ENCODE results near the gene IL12RB2. TPM values are rescaled to one million over a fixed set of nuclear protein-coding genes. Genes with fewer than 3 reads are reported as not detected.
A peak's percentile ranks its signal among the peaks of the same experiment; 100 is the strongest.

The IL12RB2 gene
- total RNA-seq, 1 donor from 2014 or later = 0.06 TPM

- Histone ChIP-seq H2AFZ (replicated peaks) (no peak overlapping the region), H3F3A (ENCODE audit: low read depth) (no peaks in the 10 kb centered on the region), H3K27me3 (no peaks in the 10 kb centered on the region), H3K9ac (no peak overlapping the region), H3K4me2 (no peak overlapping the region), H3K36me3 (no peaks in the 10 kb centered on the region), H3K9me3 (ENCODE audit: low read depth) (peaks cover 5% of the 10 kb centered on the region), H3K79me2 (ENCODE audit: low read depth) (no peaks in the 10 kb centered on the region), H4K20me1 (ENCODE audit: low read depth) (no peaks in the 10 kb centered on the region), H3K27ac (no peak overlapping the region), H3K4me1 (no peaks in the 10 kb centered on the region), H3K4me3 (no peak overlapping the region)
- Mint-ChIP-seq H3K36me3 (peaks cover 21% of the 10 kb centered on the region), H3K9me3 (peaks cover 34% of the 10 kb centered on the region), H3K27ac (no peak overlapping the region), H3K4me3 (no peak overlapping the region), H3K4me1 (no peaks in the 10 kb centered on the region), H3K27me3 (ENCODE audit: insufficient read depth, low read depth) (no peaks in the 10 kb centered on the region)
- no peak for TF ChIP-seq EZH2phosphoT487 (IDR thresholded peaks at IDR 0.05)
- no peak for DNase-seq (ENCODE audit: low spot score)
Measured at GRCh38 chr1:67382292-67382691, 74.6 kb downstream of the IL12RB2 start.

- H2AFZ ChIP-seq (replicated peaks) = no peak overlapping the region
- H3K36me3 Mint-ChIP-seq = peaks cover 21% of the 10 kb centered on the region
- H3K27me3 ChIP-seq = no peaks in the 10 kb centered on the region
- H3K4me3 ChIP-seq = no peak overlapping the region
- H3K9ac ChIP-seq = no peak overlapping the region
- H3K27me3 Mint-ChIP-seq (ENCODE audit: insufficient read depth, low read depth) = no peaks in the 10 kb centered on the region
- H3K9me3 Mint-ChIP-seq = peaks cover 34% of the 10 kb centered on the region
- H3K4me2 ChIP-seq = no peak overlapping the region
- H3F3A ChIP-seq (ENCODE audit: low read depth) = no peaks in the 10 kb centered on the region
- no peak overlapping the region for H3K27ac ChIP-seq
- H3K27ac Mint-ChIP-seq = no peak overlapping the region
- no peaks in the 10 kb centered on the region for H3K4me1 ChIP-seq
- no peak for DNase-seq (ENCODE audit: low spot score)
- peaks cover 5% of the 10 kb centered on the region for H3K9me3 ChIP-seq (ENCODE audit: low read depth)
- no peak overlapping the region for H3K4me3 Mint-ChIP-seq
- H3K36me3 ChIP-seq = no peaks in the 10 kb centered on the region
- no peaks in the 10 kb centered on the region for H3K4me1 Mint-ChIP-seq
- TF ChIP-seq EZH2phosphoT487 (IDR thresholded peaks at IDR 0.05) (no peak), CTCF (IDR thresholded peaks at IDR 0.05) (no peak), EZH2 (IDR thresholded peaks at IDR 0.05) (no peak)
- no peaks in the 10 kb centered on the region for H3K79me2 ChIP-seq (ENCODE audit: low read depth)
- no peaks in the 10 kb centered on the region for H4K20me1 ChIP-seq (ENCODE audit: low read depth)
Measured at GRCh38 chr1:67383999-67384638, 76.4 kb downstream of the IL12RB2 start.

- no peaks in the 10 kb centered on the region for H3F3A ChIP-seq (ENCODE audit: low read depth)
- H3K4me1 ChIP-seq = peaks cover 3% of the 10 kb centered on the region
- H3K36me3 Mint-ChIP-seq = peaks cover 5% of the 10 kb centered on the region
- H3K4me1 Mint-ChIP-seq = no peaks in the 10 kb centered on the region
- H3K79me2 ChIP-seq (ENCODE audit: low read depth) = no peaks in the 10 kb centered on the region
- H3K36me3 ChIP-seq = no peaks in the 10 kb centered on the region
- H3K4me3 Mint-ChIP-seq = no peak overlapping the region
- H3K9me3 ChIP-seq (ENCODE audit: low read depth) = no peaks in the 10 kb centered on the region
- H3K27ac ChIP-seq = no peak overlapping the region
- no peak overlapping the region for H3K9ac ChIP-seq
- peaks cover 5% of the 10 kb centered on the region for H3K9me3 Mint-ChIP-seq
- no peak overlapping the region for H3K4me3 ChIP-seq
- no peak overlapping the region for H3K27ac Mint-ChIP-seq
- TF ChIP-seq EZH2 (IDR thresholded peaks at IDR 0.05) = no peak
- no peak for TF ChIP-seq EZH2phosphoT487 (IDR thresholded peaks at IDR 0.05)
- TF ChIP-seq CTCF (IDR thresholded peaks at IDR 0.05) = no peak
- H2AFZ ChIP-seq (replicated peaks) = no peak overlapping the region
- H3K27me3 Mint-ChIP-seq (ENCODE audit: insufficient read depth, low read depth) = no peaks in the 10 kb centered on the region
- no peak overlapping the region for H3K4me2 ChIP-seq
- no peaks in the 10 kb centered on the region for H4K20me1 ChIP-seq (ENCODE audit: low read depth)
- DNase-seq (ENCODE audit: low spot score) = no peak
- no peaks in the 10 kb centered on the region for H3K27me3 ChIP-seq
Measured at GRCh38 chr1:67390041-67390887, 82.6 kb downstream of the IL12RB2 start.

GRCh38 chr1:67393240-67393639, 85.6 kb downstream of the IL12RB2 start:
- H4K20me1 ChIP-seq (ENCODE audit: low read depth) = no peaks in the 10 kb centered on the region
- Mint-ChIP-seq H3K9me3 (no peaks in the 10 kb centered on the region), H3K27me3 (ENCODE audit: insufficient read depth, low read depth) (no peaks in the 10 kb centered on the region), H3K4me3 (no peak overlapping the region), H3K4me1 (no peaks in the 10 kb centered on the region), H3K27ac (peak overlapping the region; percentile 61), H3K36me3 (no peaks in the 10 kb centered on the region)
- peaks cover 3% of the 10 kb centered on the region for H3K4me1 ChIP-seq
- no peaks in the 10 kb centered on the region for H3K9me3 ChIP-seq (ENCODE audit: low read depth)
- no peak overlapping the region for H3K4me3 ChIP-seq
- no peaks in the 10 kb centered on the region for H3K79me2 ChIP-seq (ENCODE audit: low read depth)
- no peak for DNase-seq (ENCODE audit: low spot score)
- no peak overlapping the region for H3K4me2 ChIP-seq
- H3K27ac ChIP-seq = no peak overlapping the region
- no peak overlapping the region for H2AFZ ChIP-seq (replicated peaks)
- no peaks in the 10 kb centered on the region for H3F3A ChIP-seq (ENCODE audit: low read depth)
- H3K36me3 ChIP-seq = no peaks in the 10 kb centered on the region
- H3K9ac ChIP-seq = no peak overlapping the region
- no peak for TF ChIP-seq EZH2phosphoT487 (IDR thresholded peaks at IDR 0.05)
- TF ChIP-seq CTCF (IDR thresholded peaks at IDR 0.05) = no peak
- no peaks in the 10 kb centered on the region for H3K27me3 ChIP-seq

Data from neural progenitor cell (in vitro differentiated cells).